Rectal smooth muscle tissue (tissue), 1 donor: Measurements from ENCODE around the gene WBP1L.
"Not testable (repeated sequence)": the region's sequence is repeated elsewhere in the genome, so short reads cannot be mapped to it uniquely, and the experiment has no call there.

ENCODE experiments used
- H3K27ac ChIP-seq: one replicate; pipeline ENCODE4 v1.7.0; 2013; ENCODE audit warnings: low read depth, low read length, inconsistent platforms
- H3K27me3 ChIP-seq: one replicate; pipeline ENCODE4 v1.7.0; 2013; ENCODE audit warnings: low read length; ENCODE audit not compliant: control insufficient read depth, insufficient read depth
- H3K36me3 ChIP-seq: one replicate; pipeline ENCODE4 v1.7.0; 2013; ENCODE audit warnings: low read length; ENCODE audit not compliant: control insufficient read depth, insufficient read depth
- H3K4me1 ChIP-seq: one replicate; pipeline ENCODE4 v1.7.0; 2013; ENCODE audit warnings: low read length; ENCODE audit not compliant: control insufficient read depth, insufficient read depth
- H3K4me3 ChIP-seq: one replicate; pipeline ENCODE4 v1.7.0; 2013; ENCODE audit warnings: low read length
- H3K9ac ChIP-seq: one replicate; pipeline ENCODE4 v1.7.0; 2013; ENCODE audit warnings: low read length

The WBP1L gene

GRCh38 chr10:102813734-102814452 lies 70.1 kb downstream of the WBP1L start:
- Histone ChIP-seq H3K4me1 (peaks cover 17% of the 10 kb centered on the region), H3K9ac (no peak overlapping the region), H3K27me3 (no peaks in the 10 kb centered on the region), H3K27ac (no peak overlapping the region), H3K36me3 (peaks cover 29% of the 10 kb centered on the region), H3K4me3 (no peak overlapping the region)

GRCh38 chr10:102814453-102814871 lies 70.7 kb downstream of the WBP1L start:
- Histone ChIP-seq H3K27me3 (no peaks in the 10 kb centered on the region), H3K36me3 (peaks cover 29% of the 10 kb centered on the region), H3K27ac (peak overlapping the region; percentile 88), H3K4me3 (no peak overlapping the region), H3K9ac (no peak overlapping the region), H3K4me1 (peaks cover 17% of the 10 kb centered on the region)

- no peak overlapping the region for H3K4me3 ChIP-seq
- H3K27me3 ChIP-seq = no peaks in the 10 kb centered on the region
- peak overlapping the region; percentile 88 for H3K27ac ChIP-seq
- H3K36me3 ChIP-seq = peaks cover 24% of the 10 kb centered on the region
- H3K4me1 ChIP-seq = peaks cover 17% of the 10 kb centered on the region
- no peak overlapping the region for H3K9ac ChIP-seq
Observed at GRCh38 chr10:102814873-102815661, 71.3 kb downstream of the WBP1L start.

GRCh38 chr10:102815790-102816549 lies 72.2 kb downstream of the WBP1L start:
- peaks cover 17% of the 10 kb centered on the region for H3K4me1 ChIP-seq
- peak overlapping the region; percentile 32 for H3K9ac ChIP-seq
- H3K27ac ChIP-seq = peak overlapping the region; percentile 88
- H3K4me3 ChIP-seq = no peak overlapping the region
- peaks cover 23% of the 10 kb centered on the region for H3K36me3 ChIP-seq
- H3K27me3 ChIP-seq = no peaks in the 10 kb centered on the region

- Histone ChIP-seq H3K27ac (peak overlapping the region; percentile 88), H3K4me1 (peaks cover 17% of the 10 kb centered on the region), H3K36me3 (peaks cover 15% of the 10 kb centered on the region), H3K9ac (no peak overlapping the region), H3K27me3 (no peaks in the 10 kb centered on the region), H3K4me3 (no peak overlapping the region)
Observed at GRCh38 chr10:102817175-102817574, 73.4 kb downstream of the WBP1L start.

- peaks cover 17% of the 10 kb centered on the region for H3K4me1 ChIP-seq
- H3K36me3 ChIP-seq = peaks cover 4% of the 10 kb centered on the region
- no peak overlapping the region for H3K4me3 ChIP-seq
- H3K27ac ChIP-seq = no peak overlapping the region
- no peak overlapping the region for H3K9ac ChIP-seq
- H3K27me3 ChIP-seq = no peaks in the 10 kb centered on the region
Observed at GRCh38 chr10:102819054-102819453, 75.3 kb downstream of the WBP1L start.

- not testable (repeated sequence) for H3K27ac ChIP-seq
Observed at GRCh38 chr10:102820008-102820407, 76.3 kb downstream of the WBP1L start.

GRCh38 chr10:102822222-102822621 lies 78.5 kb downstream of the WBP1L start:
- Histone ChIP-seq H3K4me3 (no peak overlapping the region), H3K4me1 (no peaks in the 10 kb centered on the region), H3K27ac (no peak overlapping the region), H3K9ac (no peak overlapping the region), H3K27me3 (no peaks in the 10 kb centered on the region), H3K36me3 (no peaks in the 10 kb centered on the region)

More at GRCh38 chr10:102820008-102820407, 76.3 kb downstream of the WBP1L start:
- peaks cover 14% of the 10 kb centered on the region for H3K4me1 ChIP-seq
- not testable (repeated sequence) for H3K27me3 ChIP-seq, H3K9ac ChIP-seq, H3K36me3 ChIP-seq, H3K4me3 ChIP-seq

- no peaks in the 10 kb centered on the region for H3K36me3 ChIP-seq
- no peak overlapping the region for H3K4me3 ChIP-seq
- no peaks in the 10 kb centered on the region for H3K4me1 ChIP-seq
- H3K27ac ChIP-seq = no peak overlapping the region
- no peak overlapping the region for H3K9ac ChIP-seq
- H3K27me3 ChIP-seq = no peaks in the 10 kb centered on the region
Observed at GRCh38 chr10:102824664-102825063, 80.9 kb downstream of the WBP1L start.

- Histone ChIP-seq H3K9ac (no peak overlapping the region), H3K27me3 (no peaks in the 10 kb centered on the region), H3K27ac (no peak overlapping the region), H3K4me1 (no peaks in the 10 kb centered on the region), H3K36me3 (no peaks in the 10 kb centered on the region), H3K4me3 (no peak overlapping the region)
Observed at GRCh38 chr10:102826148-102826796, 82.5 kb downstream of the WBP1L start.

GRCh38 chr10:102827597-102827975 lies 83.8 kb downstream of the WBP1L start:
- no peak overlapping the region for H3K27ac ChIP-seq
- H3K4me1 ChIP-seq = no peaks in the 10 kb centered on the region
- H3K27me3 ChIP-seq = no peaks in the 10 kb centered on the region
- no peaks in the 10 kb centered on the region for H3K36me3 ChIP-seq
- H3K4me3 ChIP-seq = no peak overlapping the region
- H3K9ac ChIP-seq = no peak overlapping the region
